GM12891 (cell line): ENCODE measurements around the gene PPP1R12A.

Experiments used
- POLR2A ChIP-seq: IDR thresholded peaks from 2 replicates; pipeline ENCODE4 v1.6.1; 2011; ENCODE audit warnings: low read depth, low read length, control low read depth
- POLR2AphosphoS5 ChIP-seq: IDR thresholded peaks from 2 replicates; pipeline ENCODE4 v1.6.1; 2011; ENCODE audit warnings: low read depth, low read length, control low read depth

DNA sequence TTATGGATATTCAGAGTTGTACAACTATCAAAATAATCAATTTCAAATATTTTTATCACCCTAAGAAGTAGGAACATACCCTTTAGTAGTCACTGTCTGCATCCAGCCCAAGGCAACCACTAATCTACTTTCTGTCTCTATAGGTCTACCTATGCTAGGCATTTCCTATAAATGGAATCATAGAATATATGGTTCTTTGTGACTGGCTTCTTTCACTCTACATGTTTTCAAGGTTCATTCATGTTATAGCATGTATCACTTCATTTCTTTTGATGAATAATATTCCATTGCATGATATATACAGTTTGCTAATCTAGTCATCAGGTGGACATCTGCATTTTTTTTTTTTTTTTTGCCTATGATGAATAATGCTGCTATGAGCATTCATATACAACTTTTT is 112.4 kb downstream of the PPP1R12A start:
- TF ChIP-seq POLR2A (no peak), POLR2AphosphoS5 (no peak)
